Urinary bladder (tissue), 4 donors: Measurements from ENCODE around the gene LTBR. TPM values are rescaled to one million over a fixed set of nuclear protein-coding genes. Genes with fewer than 3 reads are reported as not detected.
A peak's percentile ranks its signal among the peaks of the same experiment; 100 is the strongest.

Source experiments
- DNase-seq: peaks from one replicate; pipeline ENCODE4 v3.0.0-alpha.2; 2015; ENCODE audit errors: extremely low spot score
- H3K27ac ChIP-seq: one replicate; pipeline ENCODE4 v1.5.1; 2013; ENCODE audit warnings: low read depth, mild to moderate bottlenecking, moderate library complexity
- H3K36me3 ChIP-seq: one replicate; pipeline ENCODE4 v1.6.1; 2013; ENCODE audit warnings: mild to moderate bottlenecking, moderate library complexity; ENCODE audit not compliant: insufficient read depth
- H3K4me1 ChIP-seq: one replicate; pipeline ENCODE4 v1.6.1; 2013; ENCODE audit warnings: mild to moderate bottlenecking, moderate library complexity; ENCODE audit not compliant: insufficient read depth
- H3K4me3 ChIP-seq: one replicate; pipeline ENCODE4 v1.5.1; 2013; ENCODE audit warnings: low read depth, low read length
- WGBS: extraction: QIAGEN DNeasy Blood & Tissue Kit; methylation state at CpG from one replicate; pipeline ENCODE4 v1.1.7; 2013; 5-methylcytosine and 5-hydroxymethylcytosine counted together
- polyA plus RNA-seq: library from polyadenylated mRNA; stranded (reverse); fragments of 200-250 nt; gene quantifications from one replicate; pipeline ENCODE4 v1.2.3, GENCODE V29; 2013
- total RNA-seq: library from RNA; depleted of rRNA; stranded (reverse); fragments of >200 nt; gene quantifications from one replicate; pipeline ENCODE4 v1.2.3, GENCODE V29; 2014
- donor health status: healthy with polysubstance abuse.
- donor health status: healthy.

Gene LTBR
- total and polyA plus RNA-seq, 2 donors = 29.6 to 126 TPM

DNA sequence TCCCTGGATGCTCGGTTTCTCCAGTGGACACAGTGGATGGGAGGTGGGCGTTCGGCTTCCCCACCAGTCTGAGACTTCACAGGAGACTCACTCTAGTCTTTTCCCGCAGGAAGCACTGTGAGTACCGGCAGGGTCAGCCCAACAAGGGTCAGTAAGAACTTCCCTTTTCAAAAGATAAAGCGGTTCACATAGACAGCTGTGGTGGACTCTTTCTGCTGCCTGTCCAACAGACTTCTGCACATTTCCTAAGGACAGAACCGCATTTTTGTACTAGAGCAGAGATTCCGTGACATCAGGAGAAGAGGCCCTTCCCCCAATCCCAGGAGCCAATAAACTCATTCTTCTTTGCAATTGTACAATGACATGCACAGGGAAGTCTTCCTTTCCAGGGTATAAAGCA is 10.4 kb downstream of the LTBR start:
- H3K4me3 ChIP-seq = no peak overlapping the region
- H3K27ac ChIP-seq = no peak overlapping the region
- no peak for DNase-seq
- H3K36me3 ChIP-seq = peaks cover 2% of the 10 kb centered on the region
- H3K4me1 ChIP-seq = no peaks in the 10 kb centered on the region
- 85% methylated on average over 8 of the region's 8 CpGs for WGBS

DNA sequence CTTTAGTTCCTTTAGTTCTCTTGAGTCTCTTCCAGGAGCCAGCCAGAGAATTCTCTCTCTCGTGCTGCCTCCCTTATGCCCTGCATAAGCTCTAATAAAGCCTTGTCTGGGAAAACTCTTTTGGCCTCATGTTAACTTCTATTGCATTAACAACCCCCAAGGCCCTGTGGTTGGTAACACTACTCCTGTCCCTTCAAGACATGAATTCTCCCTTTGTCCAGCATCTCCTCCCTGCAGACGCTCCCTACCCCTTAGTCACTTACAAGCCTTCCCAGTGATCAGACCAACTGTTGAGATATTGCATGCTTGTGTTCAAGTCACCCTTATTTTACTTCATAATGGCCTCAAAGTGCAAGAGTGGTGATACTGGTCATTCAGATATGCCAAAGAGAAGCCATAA is 12.1 kb downstream of the LTBR start:
- 73% methylated on average over 2 of the region's 2 CpGs for WGBS
- DNase-seq = no peak
- H3K4me1 ChIP-seq = no peaks in the 10 kb centered on the region
- H3K4me3 ChIP-seq = no peak overlapping the region
- H3K36me3 ChIP-seq = no peaks in the 10 kb centered on the region
- no peak overlapping the region for H3K27ac ChIP-seq

DNA sequence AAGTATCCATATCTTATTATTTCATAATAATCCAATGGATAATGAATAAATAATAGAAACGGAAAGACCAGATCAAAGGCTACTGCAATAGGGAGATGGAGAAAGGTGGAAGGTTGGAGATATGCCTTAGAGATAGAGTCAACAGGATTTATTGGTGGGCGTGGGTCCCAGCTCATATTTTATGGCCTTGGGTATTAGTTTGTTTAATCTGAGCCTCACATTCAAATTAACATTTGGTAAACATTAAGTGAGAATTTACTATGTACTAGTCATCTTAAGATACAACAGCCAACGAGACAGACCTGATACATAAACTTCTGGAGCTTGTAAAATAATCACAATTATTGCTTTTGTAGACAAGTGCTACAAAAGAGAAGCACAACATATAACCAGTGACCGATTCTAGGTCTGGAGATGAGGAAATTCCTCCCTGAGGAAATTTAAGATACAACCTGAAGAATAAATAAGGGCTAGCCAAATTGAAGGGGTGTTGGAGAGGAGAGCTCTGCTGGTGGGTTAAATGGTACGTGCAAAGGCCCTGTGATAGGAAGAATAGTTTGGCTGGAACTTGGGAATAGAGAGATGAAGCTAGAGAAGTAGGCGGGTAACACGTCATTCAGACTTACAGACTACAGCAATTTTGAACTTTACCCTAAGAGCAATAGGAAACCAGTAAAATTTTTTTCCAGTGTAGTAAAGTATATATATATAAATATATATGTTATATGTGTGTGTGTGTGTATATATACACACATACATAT is 16.1 kb downstream of the LTBR start:
- 75% methylated on average over 7 of the region's 7 CpGs for WGBS

DNA sequence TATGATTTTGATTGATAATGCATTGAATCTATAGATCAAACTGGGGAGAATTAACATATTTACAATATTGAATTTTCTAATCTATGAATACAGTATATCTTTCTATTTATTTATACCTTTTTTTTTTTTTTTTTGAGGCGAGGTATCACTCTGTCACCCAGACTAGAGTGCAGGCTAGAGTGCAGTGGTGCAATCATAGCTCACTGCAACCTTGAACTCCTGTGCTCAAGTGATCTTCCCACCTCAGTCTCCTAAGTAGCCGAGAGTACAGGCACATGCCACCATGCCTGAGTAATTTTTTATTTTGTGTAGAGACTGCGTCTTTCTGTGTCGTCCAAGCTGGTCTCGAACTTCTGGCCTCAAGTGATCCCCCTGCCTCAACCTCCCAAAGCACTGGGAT is 20.4 kb downstream of the LTBR start:
- H3K36me3 ChIP-seq = no peaks in the 10 kb centered on the region
- no peak overlapping the region for H3K27ac ChIP-seq
- H3K4me3 ChIP-seq = no peak overlapping the region
- no peaks in the 10 kb centered on the region for H3K4me1 ChIP-seq
- 96% methylated on average over 5 of the region's 5 CpGs for WGBS
- no peak for DNase-seq

More for the DNA sequence above, 16.1 kb downstream of the LTBR start:
- Histone ChIP-seq H3K4me1 (no peaks in the 10 kb centered on the region), H3K36me3 (no peaks in the 10 kb centered on the region), H3K4me3 (no peak overlapping the region), H3K27ac (no peak overlapping the region)
- DNase-seq = no peak

DNA sequence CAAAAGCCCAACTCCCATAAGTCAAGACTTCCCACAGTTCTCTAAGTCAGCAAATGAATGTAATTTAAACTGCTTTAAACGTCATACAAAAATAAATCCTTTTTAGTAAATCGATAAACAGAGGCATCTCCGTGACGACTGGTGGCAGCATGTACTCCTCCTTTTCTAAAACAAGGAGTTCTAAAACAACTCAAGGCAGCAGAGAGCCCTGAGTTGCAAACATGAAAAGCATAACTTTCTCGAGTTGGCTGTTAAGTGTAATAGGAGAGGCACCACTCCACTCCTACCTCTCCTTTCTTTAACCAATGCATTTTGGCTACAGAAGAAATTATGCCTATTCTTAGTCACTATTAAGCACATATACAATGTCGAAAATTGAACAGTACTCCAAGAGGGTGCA is 22.0 kb downstream of the LTBR start:
- H3K36me3 ChIP-seq = no peaks in the 10 kb centered on the region
- no peak overlapping the region for H3K4me3 ChIP-seq
- DNase-seq = no peak
- H3K27ac ChIP-seq = no peak overlapping the region
- no peaks in the 10 kb centered on the region for H3K4me1 ChIP-seq
- WGBS = 68% methylated on average over 6 of the region's 6 CpGs

DNA sequence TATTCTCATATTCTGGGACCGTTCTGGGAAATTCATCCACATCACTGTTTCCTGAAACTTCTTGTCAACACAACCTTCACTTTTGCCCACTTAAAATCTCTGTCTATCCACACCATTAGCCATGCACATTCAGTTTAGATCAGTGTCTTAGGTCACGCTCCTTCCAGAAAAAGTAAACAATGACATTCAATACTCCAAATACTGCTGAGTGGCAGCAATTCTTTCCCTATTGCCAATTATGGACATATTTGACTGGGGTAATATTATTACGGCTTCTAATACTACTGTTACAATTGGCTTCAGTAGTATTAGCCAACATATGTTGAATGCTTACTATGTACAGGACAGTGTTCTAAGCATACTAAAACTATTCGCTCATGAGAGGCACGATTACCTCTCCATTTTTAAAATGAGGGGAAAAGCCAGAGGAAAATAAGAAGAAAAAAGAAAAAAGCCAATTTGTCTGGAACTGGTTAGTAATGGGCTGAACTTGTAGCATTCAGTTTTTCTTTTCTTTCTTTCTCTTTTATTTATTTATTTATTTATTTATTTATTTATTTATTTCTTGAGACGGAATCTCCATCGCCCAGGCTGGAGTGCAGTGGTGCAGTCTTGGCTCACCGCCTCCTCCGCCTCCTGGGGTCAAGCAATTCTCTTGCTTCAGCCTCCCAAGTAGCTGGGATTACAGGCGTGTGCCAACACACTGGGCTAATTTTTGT is 23.4 kb downstream of the LTBR start:
- no peaks in the 10 kb centered on the region for H3K4me1 ChIP-seq
- no peaks in the 10 kb centered on the region for H3K36me3 ChIP-seq
- H3K27ac ChIP-seq = no peak overlapping the region
- WGBS = 95% methylated on average over 10 of the region's 10 CpGs
- H3K4me3 ChIP-seq = no peak overlapping the region
- no peak for DNase-seq

DNA sequence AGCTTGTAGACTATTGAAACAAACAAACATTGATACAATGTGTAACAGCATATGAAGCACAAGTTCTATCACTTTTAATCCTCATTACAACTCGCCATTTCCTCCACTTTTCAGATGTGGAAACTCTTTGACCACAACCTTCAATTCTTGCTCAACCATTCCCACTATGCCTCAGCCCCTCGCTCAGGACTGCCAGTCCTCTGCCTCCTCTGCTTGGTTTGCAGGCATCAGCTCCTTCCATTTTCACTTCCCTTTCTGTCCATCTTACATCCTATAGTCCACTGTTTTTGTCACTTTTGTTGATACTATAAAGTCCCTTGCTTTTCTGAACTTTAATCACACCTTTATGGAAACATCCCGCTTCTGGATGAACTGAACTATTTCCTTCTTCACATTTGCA is 32.6 kb downstream of the LTBR start:
- H3K4me1 ChIP-seq = no peaks in the 10 kb centered on the region
- no peak overlapping the region for H3K27ac ChIP-seq
- no peak overlapping the region for H3K4me3 ChIP-seq
- no peak for DNase-seq
- 89% methylated on average over 3 of the region's 3 CpGs for WGBS
- no peaks in the 10 kb centered on the region for H3K36me3 ChIP-seq

DNA sequence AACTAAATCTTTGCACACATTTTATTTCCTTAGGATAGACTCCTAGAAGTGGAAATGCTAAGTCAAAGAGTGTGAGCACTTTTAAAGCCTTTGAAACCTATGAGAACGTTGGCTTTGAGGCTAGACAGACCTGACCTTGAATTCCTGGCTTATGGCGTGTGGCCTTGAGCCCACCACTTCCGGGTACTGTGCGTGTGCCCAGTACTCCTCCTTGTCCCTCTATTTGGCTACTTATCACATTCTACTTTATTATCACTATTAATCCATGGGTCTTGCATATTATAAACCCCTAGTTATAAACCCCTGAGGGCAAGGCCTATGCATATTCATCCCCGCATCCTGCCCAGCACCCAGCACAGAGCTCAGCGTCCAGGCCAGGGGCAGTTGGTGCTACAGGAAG is 34.8 kb downstream of the LTBR start:
- Histone ChIP-seq H3K36me3 (no peaks in the 10 kb centered on the region), H3K4me3 (no peak overlapping the region), H3K4me1 (no peaks in the 10 kb centered on the region), H3K27ac (no peak overlapping the region)
- 79% methylated on average over 6 of the region's 6 CpGs for WGBS
- DNase-seq = no peak

DNA sequence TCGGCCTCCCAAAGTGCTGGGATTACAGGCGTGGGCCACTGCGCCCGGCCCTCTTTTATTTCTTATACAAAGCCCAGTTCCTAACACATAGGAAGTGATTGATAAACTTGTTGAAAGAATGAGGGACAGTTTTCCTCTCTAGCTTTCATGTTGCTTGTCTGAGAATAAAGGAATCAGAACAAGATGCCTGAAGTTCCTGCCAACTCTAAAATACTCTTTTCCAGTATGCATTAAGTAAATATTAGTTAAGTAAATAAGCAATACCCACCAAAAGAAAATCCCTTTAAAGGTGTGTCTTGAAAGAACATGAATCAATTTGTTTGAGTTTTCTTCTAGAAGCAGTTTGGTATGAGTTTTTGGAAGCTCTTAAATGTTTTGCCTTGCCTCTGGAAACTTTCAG is 36.4 kb downstream of the LTBR start:
- H3K4me1 ChIP-seq = no peaks in the 10 kb centered on the region
- H3K4me3 ChIP-seq = no peak overlapping the region
- 47% methylated on average over 4 of the region's 4 CpGs for WGBS
- no peak for DNase-seq
- H3K27ac ChIP-seq = no peak overlapping the region
- no peaks in the 10 kb centered on the region for H3K36me3 ChIP-seq

DNA sequence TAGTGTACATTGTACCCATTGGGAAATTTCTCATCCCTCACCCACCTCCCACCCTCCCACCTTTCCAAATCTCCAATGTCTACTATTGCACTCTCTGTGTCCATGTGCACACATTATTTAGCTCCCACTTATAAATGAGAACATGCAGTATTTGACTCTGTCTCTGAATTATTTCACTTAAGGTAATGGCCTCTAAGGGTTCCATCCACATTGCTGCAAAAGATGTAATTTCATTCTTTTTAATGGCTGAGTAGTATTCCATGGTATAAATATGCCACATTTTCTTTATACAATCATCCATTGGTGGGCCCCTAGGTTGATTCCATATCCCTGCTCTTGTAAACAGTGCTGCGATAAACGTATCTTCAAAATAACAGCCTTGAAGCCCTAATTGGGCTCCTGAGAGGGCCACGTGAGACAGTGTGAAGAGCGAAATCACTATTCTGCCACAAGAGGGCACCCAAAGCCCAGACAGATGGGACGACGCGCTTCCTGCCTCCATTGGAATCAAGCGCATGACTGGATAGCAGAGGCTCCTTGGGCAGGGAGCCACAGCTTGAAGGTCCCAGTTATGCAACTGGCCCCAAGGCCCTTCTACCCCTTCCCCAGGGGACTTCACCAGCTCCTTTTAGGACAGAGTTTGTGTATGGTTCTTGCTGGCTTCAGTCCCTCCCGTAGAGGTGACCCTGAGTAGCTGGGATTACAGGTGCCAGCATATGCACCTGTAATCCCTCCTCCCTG is 39.5 kb downstream of the LTBR start:
- no peaks in the 10 kb centered on the region for H3K4me1 ChIP-seq
- H3K36me3 ChIP-seq = no peaks in the 10 kb centered on the region
- peak; percentile 60 for DNase-seq
- WGBS = 8% methylated on average over 9 of the region's 9 CpGs
- H3K27ac ChIP-seq = no peak overlapping the region
- H3K4me3 ChIP-seq = no peak overlapping the region

DNA sequence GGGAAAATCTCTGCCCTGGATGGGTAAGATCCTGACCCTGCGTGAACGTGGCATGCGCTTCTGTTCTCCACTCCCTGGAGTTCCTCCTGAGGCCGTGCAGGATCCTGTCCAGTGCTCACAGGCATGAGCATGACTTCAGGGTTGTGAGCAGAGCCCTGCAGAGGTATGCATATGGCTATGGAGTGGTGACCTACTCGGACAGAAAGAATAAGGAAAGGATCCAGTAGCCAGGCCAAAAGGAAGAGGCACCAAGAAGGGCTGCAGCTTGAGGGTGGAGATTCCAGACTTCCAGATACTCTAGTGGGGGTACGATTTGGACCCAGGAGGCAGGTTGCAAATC is 40.0 kb downstream of the LTBR start:
- H3K27ac ChIP-seq = no peak overlapping the region
- no peaks in the 10 kb centered on the region for H3K36me3 ChIP-seq
- no peak overlapping the region for H3K4me3 ChIP-seq
- H3K4me1 ChIP-seq = no peaks in the 10 kb centered on the region
- DNase-seq = no peak
- WGBS = 61% methylated on average over 6 of the region's 6 CpGs

DNA sequence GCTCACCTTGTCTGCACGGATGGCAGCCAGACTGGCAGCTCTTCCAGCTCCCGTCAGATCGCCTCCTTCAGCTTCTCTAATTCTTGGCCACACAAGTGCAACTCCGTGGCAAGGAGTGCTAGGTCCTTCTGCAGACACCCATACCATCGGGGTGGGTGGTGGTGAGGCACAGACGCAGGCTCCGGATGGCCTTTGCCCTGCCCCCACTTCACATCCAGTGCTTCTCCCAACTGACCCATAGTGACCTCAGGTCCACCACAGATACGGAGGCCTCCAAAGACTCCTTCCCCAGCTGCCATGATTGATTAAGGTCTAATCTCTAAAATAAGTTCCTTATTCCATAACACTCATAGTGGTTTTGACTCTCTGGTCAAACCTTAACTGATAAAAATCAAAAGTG is 40.9 kb downstream of the LTBR start:
- 85% methylated on average over 8 of the region's 8 CpGs for WGBS
- DNase-seq = no peak

DNA sequence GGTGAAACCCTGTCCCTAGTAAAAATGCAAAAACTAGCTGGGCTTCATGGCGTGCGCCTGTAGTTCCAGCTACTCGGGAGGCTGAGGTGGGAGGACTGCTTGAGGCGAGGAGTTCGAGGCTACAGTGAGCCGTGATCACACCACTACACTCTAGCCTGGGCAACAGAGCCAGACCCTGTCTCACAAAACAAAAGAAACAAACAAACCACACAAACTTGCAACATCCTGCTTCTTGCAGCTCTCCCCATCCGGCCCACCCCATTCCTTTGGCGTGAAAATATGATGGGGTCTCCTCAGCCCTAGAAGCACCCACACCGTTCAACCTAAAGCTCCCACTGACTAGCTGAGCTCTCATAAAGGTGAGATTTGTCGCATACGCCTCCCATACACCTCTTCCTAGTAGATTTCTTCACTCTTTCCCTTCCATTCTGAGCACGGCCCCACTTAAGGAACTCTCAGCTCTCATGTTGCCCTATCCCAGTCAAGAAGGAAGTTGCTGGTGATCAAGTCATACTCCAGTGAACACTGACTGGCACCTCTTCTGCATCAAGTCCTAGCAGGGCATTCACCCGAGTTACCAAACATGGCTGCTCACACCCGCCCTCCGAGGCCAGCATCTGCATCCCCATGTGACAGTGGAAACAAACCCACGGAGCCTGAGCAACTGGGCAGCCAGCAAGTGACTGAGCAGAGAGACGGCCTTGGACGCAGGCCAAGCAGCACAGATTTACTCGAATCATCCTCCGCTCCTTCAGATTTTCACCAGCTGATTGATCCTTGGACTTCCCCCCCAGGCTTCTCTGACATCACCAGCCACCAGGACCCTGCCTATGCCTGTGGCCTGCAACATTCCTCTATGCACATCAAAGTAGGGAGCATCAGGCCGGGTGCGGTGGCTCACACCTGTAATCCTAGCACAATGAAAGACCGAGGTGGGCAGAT is 41.9 kb downstream of the LTBR start:
- H3K4me3 ChIP-seq = no peak overlapping the region
- H3K27ac ChIP-seq = no peak overlapping the region
- H3K4me1 ChIP-seq = no peaks in the 10 kb centered on the region
- H3K36me3 ChIP-seq = no peaks in the 10 kb centered on the region
- 81% methylated on average over 23 of the region's 23 CpGs for WGBS
- no peak for DNase-seq

More for the DNA sequence above, 40.9 kb downstream of the LTBR start:
- H3K4me3 ChIP-seq = no peak overlapping the region
- H3K27ac ChIP-seq = no peak overlapping the region
- no peaks in the 10 kb centered on the region for H3K36me3 ChIP-seq
- H3K4me1 ChIP-seq = no peaks in the 10 kb centered on the region
